SH-SY5Y (cell line): Measurements from ENCODE around the gene CYFIP2.

Source experiments
- GATA2 ChIP-seq: IDR thresholded peaks from 2 replicates; pipeline ENCODE4 v1.6.1; 2011; ENCODE audit warnings: mild to moderate bottlenecking, low read depth, low read length
- GATA3 ChIP-seq: IDR thresholded peaks from 2 replicates; pipeline ENCODE4 v1.6.1; 2011; ENCODE audit warnings: low read depth, mild to moderate bottlenecking, low read length, moderate library complexity

Gene CYFIP2

GRCh38 chr5:157443041-157443549 lies 177.2 kb downstream of the CYFIP2 start:
- no peak for TF ChIP-seq GATA3
- peak; percentile 68 for TF ChIP-seq GATA2

DNA sequence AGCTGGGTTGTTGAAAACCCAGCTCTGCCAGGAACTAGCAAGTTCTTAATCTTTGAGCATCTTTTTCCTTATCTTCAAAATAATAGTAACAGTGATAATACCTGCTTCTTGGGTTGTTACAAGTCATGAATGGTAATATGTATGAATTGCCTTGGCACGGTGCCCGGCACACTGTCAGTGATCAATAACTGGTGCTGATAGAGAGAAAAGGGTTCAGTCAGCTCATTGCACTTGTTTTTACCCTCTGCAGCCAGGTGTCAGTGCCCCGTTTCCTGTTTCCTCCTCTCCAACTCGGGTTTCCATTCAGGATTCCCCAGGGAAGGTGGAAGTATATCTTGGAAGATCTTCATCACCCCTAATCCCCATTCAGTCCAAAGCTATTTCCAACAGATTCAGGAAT lies 178.3 kb downstream of the CYFIP2 start:
- TF ChIP-seq GATA2 (no peak), GATA3 (no peak)
